Stomach (tissue), 9 donors: ENCODE measurements around the gene CRTAP. TPM values are rescaled to one million over a fixed set of nuclear protein-coding genes. Genes with fewer than 3 reads are reported as not detected.
A peak's percentile ranks its signal among the peaks of the same experiment; 100 is the strongest.

Experiments used
- DNase-seq, 2 donors: peaks; one replicate each; pipeline versions ENCODE4 v3.0.0 to v3.0.0-alpha.2; 2013 to 2019
- H3K27ac ChIP-seq, 5 donors: fragments of 200-600 bp in 4 of 5; sonication (generic) in 4 of 5; one replicate each; pipeline ENCODE4 v1.5.1; 2013 to 2019; ENCODE audit warnings: mild to moderate bottlenecking in 1 of 5, moderate library complexity in 1 of 5
- H3K27me3 ChIP-seq, 3 donors: fragments of 200-600 bp; sonication (generic); one replicate each; pipeline ENCODE4 v1.5.1; 2017 to 2019; ENCODE audit warnings: mixed run types in 1 of 3
- H3K36me3 ChIP-seq, 4 donors: fragments of 200-600 bp; sonication (generic); 1 replicate in 3 of 4; 2 replicates in 1 of 4; pipeline ENCODE4 v1.5.1; 2016 to 2019
- H3K4me1 ChIP-seq, 4 donors: fragments of 200-600 bp; sonication (generic); one replicate each; pipeline ENCODE4 v1.5.1; 2016 to 2019
- H3K4me3 ChIP-seq, 4 donors: fragments of 200-600 bp; sonication (generic) in 3 of 4; one replicate each; pipeline ENCODE4 v1.5.1; 2016 to 2019; ENCODE audit warnings: mild to moderate bottlenecking in 1 of 4
- H3K9me3 ChIP-seq, 4 donors: fragments of 200-600 bp; sonication (generic); one replicate each; pipeline ENCODE4 v1.5.1; 2016 to 2019
- EP300 ChIP-seq: sonication (generic); formaldehyde crosslinking; IDR thresholded peaks from one replicate; pipeline ENCODE4 v1.6.1; 2017; ENCODE audit warnings: antibody characterized with exemption
- POLR2A ChIP-seq, 4 donors: fragments of 450-650 bp; IDR thresholded peaks; one replicate each; pipeline ENCODE4 v1.6.1; 2016; ENCODE audit warnings: antibody characterized with exemption in 4 of 4, control low read depth in 2 of 4, mild to moderate bottlenecking in 1 of 4, moderate library complexity in 1 of 4
- POLR2AphosphoS5 ChIP-seq, 3 donors: sonication (generic); formaldehyde crosslinking; IDR thresholded peaks; one replicate each; pipeline ENCODE4 v1.6.1; 2016; ENCODE audit warnings: antibody characterized with exemption in 3 of 3
- WGBS, 5 donors: extraction: QIAGEN DNeasy Blood & Tissue Kit in 3 of 5; methylation state at CpG; one replicate each; pipeline versions ENCODE4 v1.1.5 to v1.1.7; 2013 to 2018; 5-methylcytosine and 5-hydroxymethylcytosine counted together
- intact Hi-C: fragments of 100-400 bp; cut with DNase I; formaldehyde crosslinking; loops from one replicate; pipeline ENCODE4 v1.15.1; 2023; ENCODE audit warnings: low total_unique reads
- polyA plus RNA-seq, 3 donors: library from polyadenylated mRNA; stranded (reverse); fragments of 200-250 nt; gene quantifications; one replicate each; pipeline ENCODE4 v1.2.3, GENCODE V29; 2013
- total RNA-seq, 5 donors: library from RNA; depleted of rRNA; stranded (reverse); fragments of >200 nt; gene quantifications; one replicate each; pipeline versions ENCODE4 v1.1.0 to v1.2.3, GENCODE V29; 2014 to 2016
- TF ChIP-seq, protein P1 (sequence below), 7 experiments: fragments of 450-650 bp in 4 of 7; fragments of 200-600 bp in 3 of 7; sonication (generic) in 3 of 7; IDR thresholded peaks; one replicate each; pipeline ENCODE4 v1.5.1; 2016 to 2019; ENCODE audit warnings: antibody characterized with exemption in 7 of 7, control low read depth in 2 of 7, mild to moderate bottlenecking in 1 of 7
- donor health status: healthy with polysubstance abuse.
- donor health status: Bipolar disorder and iron deficiency.
- donor health status: healthy.

CRTAP gene
- total and polyA plus RNA-seq, 8 donors, result 65.2 to 284 (median 96.5) TPM

DNA sequence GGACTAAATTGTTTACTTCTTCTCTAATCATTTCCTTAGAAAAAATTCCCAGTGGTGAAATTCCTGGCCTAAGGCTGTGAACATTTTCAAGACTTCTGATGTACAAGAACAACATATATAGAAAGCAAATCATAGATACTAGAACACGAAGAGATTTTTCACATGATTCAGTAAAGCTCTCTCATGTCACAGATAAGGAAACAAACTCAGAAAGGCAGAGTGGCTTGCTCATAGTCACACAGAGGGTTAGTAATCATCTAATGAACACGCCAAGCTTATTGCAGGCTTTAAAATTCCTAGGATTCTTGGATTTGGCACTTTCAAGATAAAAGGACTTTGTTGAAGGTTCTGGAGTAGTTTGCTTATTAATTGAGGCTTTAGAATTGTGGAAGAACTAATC lies 26.2 kb downstream of the CRTAP start:
- DNase-seq, result no peak
- WGBS, 5 donors, result 48 to 70% (median 60%) methylated on average over 2 of the region's 2 CpGs
- intact Hi-C loops, result loop anchor here (10.0 kb wide), 1 partner anchor 235 kb away; no protein-coding TSS in a partner anchor
- Histone ChIP-seq H3K27me3 (no peaks in the 10 kb centered on the region), H3K36me3 (peaks cover 42 to 74% (median 70%) of the 10 kb centered on the region in 4 donors), H3K4me1 (no peaks in the 10 kb centered on the region), H3K4me3 (no peak overlapping the region), H3K27ac (no peak overlapping the region), H3K9me3 (no peaks in the 10 kb centered on the region)
- TF ChIP-seq EP300 (no peak), POLR2AphosphoS5 (IDR thresholded peaks at IDR 0.05) (no peak), POLR2A (IDR thresholded peaks at IDR 0.05) (no peak)
- TF ChIP-seq, protein P1, sequence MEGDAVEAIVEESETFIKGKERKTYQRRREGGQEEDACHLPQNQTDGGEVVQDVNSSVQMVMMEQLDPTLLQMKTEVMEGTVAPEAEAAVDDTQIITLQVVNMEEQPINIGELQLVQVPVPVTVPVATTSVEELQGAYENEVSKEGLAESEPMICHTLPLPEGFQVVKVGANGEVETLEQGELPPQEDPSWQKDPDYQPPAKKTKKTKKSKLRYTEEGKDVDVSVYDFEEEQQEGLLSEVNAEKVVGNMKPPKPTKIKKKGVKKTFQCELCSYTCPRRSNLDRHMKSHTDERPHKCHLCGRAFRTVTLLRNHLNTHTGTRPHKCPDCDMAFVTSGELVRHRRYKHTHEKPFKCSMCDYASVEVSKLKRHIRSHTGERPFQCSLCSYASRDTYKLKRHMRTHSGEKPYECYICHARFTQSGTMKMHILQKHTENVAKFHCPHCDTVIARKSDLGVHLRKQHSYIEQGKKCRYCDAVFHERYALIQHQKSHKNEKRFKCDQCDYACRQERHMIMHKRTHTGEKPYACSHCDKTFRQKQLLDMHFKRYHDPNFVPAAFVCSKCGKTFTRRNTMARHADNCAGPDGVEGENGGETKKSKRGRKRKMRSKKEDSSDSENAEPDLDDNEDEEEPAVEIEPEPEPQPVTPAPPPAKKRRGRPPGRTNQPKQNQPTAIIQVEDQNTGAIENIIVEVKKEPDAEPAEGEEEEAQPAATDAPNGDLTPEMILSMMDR (IDR thresholded peaks at IDR 0.05), result no peak

DNA sequence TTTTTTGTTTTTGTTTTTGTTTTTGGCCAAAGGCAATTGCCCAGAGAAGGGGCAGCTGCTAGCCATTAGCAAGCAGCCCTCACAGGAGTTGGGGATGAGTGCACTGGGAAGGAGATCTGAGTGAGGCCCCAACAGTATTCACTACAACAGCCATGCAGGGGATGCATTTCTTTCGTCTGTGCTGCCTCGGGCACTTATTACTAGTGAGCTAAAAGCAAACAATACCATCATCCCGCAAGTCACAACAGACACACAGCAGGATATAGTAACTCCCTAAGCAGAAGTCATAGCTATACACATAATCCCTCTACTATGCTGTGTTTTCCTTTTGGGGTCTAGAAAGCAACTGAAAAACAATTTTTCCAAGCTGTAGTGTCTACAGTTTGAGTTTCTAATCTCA lies 27.2 kb downstream of the CRTAP start:
- no peak for DNase-seq
- TF ChIP-seq, protein P1 (IDR thresholded peaks at IDR 0.05), result no peak
- no peak for TF ChIP-seq EP300
- intact Hi-C loops, result no loop called here
- H3K27me3 ChIP-seq, result no peaks in the 10 kb centered on the region
- H3K4me1 ChIP-seq, result peaks cover 0 to 1% (median 0%) of the 10 kb centered on the region in 4 donors
- H3K36me3 ChIP-seq, result peaks cover 45 to 73% (median 66%) of the 10 kb centered on the region in 4 donors
- H3K4me3 ChIP-seq, result no peak overlapping the region
- 90 to 100% (median 94%) methylated on average over 3 of the region's 3 CpGs for WGBS, 5 donors
- H3K27ac ChIP-seq, result no peak overlapping the region
- no peaks in the 10 kb centered on the region for H3K9me3 ChIP-seq

DNA sequence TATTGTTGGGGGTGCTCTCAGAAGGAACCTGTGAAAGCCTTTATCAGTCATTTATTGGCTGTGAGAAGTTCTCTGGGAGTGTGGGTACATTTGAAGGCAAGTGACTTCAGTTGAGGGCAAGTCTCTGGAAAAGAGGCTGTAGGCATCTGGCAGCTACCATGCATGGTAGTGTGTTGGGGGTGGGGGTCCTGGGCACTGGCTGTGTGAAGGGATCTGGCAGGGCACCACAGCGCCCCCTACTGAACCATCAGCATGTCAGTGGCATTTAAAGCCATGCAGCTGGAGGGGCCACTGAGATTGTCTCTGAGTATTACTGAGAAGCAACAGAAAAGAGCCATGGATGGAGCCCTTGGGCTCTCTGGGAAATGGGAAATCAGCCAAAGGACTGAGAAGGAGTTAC lies 30.6 kb downstream of the CRTAP start:
- 35 to 56% (median 43%) methylated on average over 1 of the region's 1 CpG for WGBS, 5 donors
- H3K4me3 ChIP-seq, result no peak overlapping the region
- intact Hi-C loops, result no loop called here

DNA sequence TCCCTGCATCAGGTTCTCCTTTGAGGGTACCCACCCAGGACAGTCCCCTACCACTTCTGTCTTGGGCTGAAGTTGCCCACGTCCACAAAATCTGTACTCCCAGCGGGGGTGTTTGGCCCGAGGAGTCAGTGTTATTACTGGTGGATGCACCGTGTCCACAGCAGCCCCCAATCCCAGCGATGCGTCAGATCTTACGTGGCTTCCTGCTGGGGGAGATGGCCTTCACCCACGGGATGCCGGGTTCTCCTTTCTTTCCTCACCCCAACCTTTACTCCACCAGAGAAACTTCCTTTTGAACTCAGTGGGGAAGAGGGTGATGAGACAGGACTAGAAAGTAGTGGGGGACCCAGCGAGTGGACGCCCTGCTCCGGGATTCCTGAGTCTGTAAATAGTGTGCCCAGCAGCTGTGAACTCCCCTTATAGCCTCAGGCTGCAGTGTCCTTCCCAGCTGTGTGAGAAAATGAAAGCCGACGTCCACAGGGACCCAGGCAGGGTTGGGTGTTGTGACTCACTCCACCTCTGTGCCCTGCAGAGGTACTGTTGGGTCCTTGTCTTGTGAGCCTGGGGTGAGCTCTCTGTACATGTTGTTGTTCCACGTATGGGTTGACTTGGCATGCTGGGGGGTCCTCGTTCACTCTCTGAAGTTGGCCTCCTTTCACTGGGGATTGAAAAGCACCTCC lies 31.5 kb downstream of the CRTAP start:
- TF ChIP-seq EP300, result no peak
- TF ChIP-seq POLR2AphosphoS5 (IDR thresholded peaks at IDR 0.05), result no peak
- TF ChIP-seq, protein P1 (IDR thresholded peaks at IDR 0.05), result no peak
- no peak overlapping the region for H3K27ac ChIP-seq
- DNase-seq, result no peak
- 92 to 98% (median 95%) methylated on average over 13 to 16 of the region's 16 CpGs for WGBS, 5 donors
- no peaks in the 10 kb centered on the region for H3K27me3 ChIP-seq
- peaks cover 0 to 27% (median 2%) of the 10 kb centered on the region in 4 donors for H3K4me1 ChIP-seq
- intact Hi-C loops, result no loop called here
- no peak overlapping the region for H3K4me3 ChIP-seq
- no peaks in the 10 kb centered on the region for H3K9me3 ChIP-seq
- peaks cover 38 to 54% (median 44%) of the 10 kb centered on the region in 4 donors for H3K36me3 ChIP-seq

More for the DNA sequence above, 30.6 kb downstream of the CRTAP start:
- H3K9me3 ChIP-seq, result no peaks in the 10 kb centered on the region
- no peaks in the 10 kb centered on the region for H3K27me3 ChIP-seq
- no peak overlapping the region for H3K27ac ChIP-seq
- H3K4me1 ChIP-seq, result peaks cover 0 to 27% (median 2%) of the 10 kb centered on the region in 4 donors
- no peak for TF ChIP-seq EP300
- TF ChIP-seq, protein P1 (IDR thresholded peaks at IDR 0.05), result peak in 1 of 7 experiments; percentile 10
- no peak for DNase-seq
- H3K36me3 ChIP-seq, result peaks cover 38 to 59% (median 44%) of the 10 kb centered on the region in 4 donors
